ENCODE data around the gene TRPM3.

The TRPM3 gene

GRCh38 chr9:70893580-70894122 lies 227.8 kb downstream of the TRPM3 start:
- DNase-seq (ENCODE audit: low read depth in 1 of 2, low spot score in 1 of 2) = no peak

- DNase-seq (ENCODE audit: low read depth in 1 of 2, low spot score in 1 of 2) = no peak
Observed at GRCh38 chr9:70888471-70888870, 232.9 kb downstream of the TRPM3 start.

- DNase-seq (ENCODE audit: low read depth in 1 of 2, low spot score in 1 of 2) = no peak
Observed at GRCh38 chr9:70887826-70888225, 233.6 kb downstream of the TRPM3 start.

GRCh38 chr9:70883963-70884793 lies 237.2 kb downstream of the TRPM3 start:
- DNase-seq (ENCODE audit: low read depth in 1 of 2, low spot score in 1 of 2) = no peak

GRCh38 chr9:70883056-70883455 lies 238.4 kb downstream of the TRPM3 start:
- DNase-seq (ENCODE audit: low read depth in 1 of 2, low spot score in 1 of 2) = no peak

- no peak for DNase-seq (ENCODE audit: low read depth in 1 of 2, low spot score in 1 of 2)
Observed at GRCh38 chr9:70881333-70881732, 240.1 kb downstream of the TRPM3 start.

- no peak for DNase-seq (ENCODE audit: low read depth in 1 of 2, low spot score in 1 of 2)
Observed at GRCh38 chr9:70880535-70880934, 240.9 kb downstream of the TRPM3 start.

GRCh38 chr9:70878576-70878975 lies 242.8 kb downstream of the TRPM3 start:
- no peak for DNase-seq (ENCODE audit: low read depth in 1 of 2, low spot score in 1 of 2)

- no peak for DNase-seq (ENCODE audit: low read depth in 1 of 2, low spot score in 1 of 2)
Observed at GRCh38 chr9:70874451-70874850, 247.0 kb downstream of the TRPM3 start.

- no peak for DNase-seq (ENCODE audit: low read depth in 1 of 2, low spot score in 1 of 2)
Observed at GRCh38 chr9:70873506-70873905, 247.9 kb downstream of the TRPM3 start.

GRCh38 chr9:70868661-70869652 lies 252.5 kb downstream of the TRPM3 start:
- no peak for DNase-seq (ENCODE audit: low read depth in 1 of 2, low spot score in 1 of 2)

GRCh38 chr9:70868041-70868440 lies 253.4 kb downstream of the TRPM3 start:
- no peak for DNase-seq (ENCODE audit: low read depth in 1 of 2, low spot score in 1 of 2)

- DNase-seq (ENCODE audit: low read depth in 1 of 2, low spot score in 1 of 2) = no peak
Observed at GRCh38 chr9:70865471-70865870, 255.9 kb downstream of the TRPM3 start.

- no peak for DNase-seq (ENCODE audit: low read depth in 1 of 2, low spot score in 1 of 2)
Observed at GRCh38 chr9:70861797-70862196, 259.6 kb downstream of the TRPM3 start.

- no peak for DNase-seq (ENCODE audit: low read depth in 1 of 2, low spot score in 1 of 2)
Observed at GRCh38 chr9:70861376-70861775, 260.0 kb downstream of the TRPM3 start.

- no peak for DNase-seq (ENCODE audit: low read depth in 1 of 2, low spot score in 1 of 2)
Observed at GRCh38 chr9:70859694-70860093, 261.7 kb downstream of the TRPM3 start.

GRCh38 chr9:70856411-70856810 lies 265.0 kb downstream of the TRPM3 start:
- no peak for DNase-seq (ENCODE audit: low read depth in 1 of 2, low spot score in 1 of 2)

GRCh38 chr9:70852711-70853240 lies 268.6 kb downstream of the TRPM3 start:
- no peak for DNase-seq (ENCODE audit: low read depth in 1 of 2, low spot score in 1 of 2)

- DNase-seq (ENCODE audit: low read depth in 1 of 2, low spot score in 1 of 2) = no peak
Observed at GRCh38 chr9:70840266-70840665, 281.2 kb downstream of the TRPM3 start.

GRCh38 chr9:70835323-70835722 lies 286.1 kb downstream of the TRPM3 start:
- no peak for DNase-seq (ENCODE audit: low read depth in 1 of 2, low spot score in 1 of 2)

- DNase-seq (ENCODE audit: low read depth in 1 of 2, low spot score in 1 of 2) = no peak
Observed at GRCh38 chr9:70832492-70832891, 288.9 kb downstream of the TRPM3 start.

All from activated CD4-positive, alpha-beta T cell treated with anti-CD3 and anti-CD28 coated beads, Interleukin-2, amount 50 U/mL, for 24 hours (primary cell).